Measurements from ENCODE around the gene CDHR3. TPM values are rescaled to one million over a fixed set of nuclear protein-coding genes. Genes with fewer than 3 reads are reported as not detected.

The CDHR3 gene
- total RNA-seq, 1 donor from 2014 or later = 5.4 TPM

- Mint-ChIP-seq H3K27ac (ENCODE audit: unreplicated experiment) (peak overlapping the region; percentile 27), H3K36me3 (ENCODE audit: low read depth) (peaks cover 25% of the 10 kb centered on the region)
- no peak for TF ChIP-seq CTCF (conservative IDR thresholded peaks at IDR 0.05)
These were observed 38.1 kb upstream of the CDHR3 start for GRCh38 chr7:105924945-105925344.

GRCh38 chr7:105926131-105926530, 36.9 kb upstream of the CDHR3 start:
- H3K36me3 Mint-ChIP-seq (ENCODE audit: low read depth) = peaks cover 24% of the 10 kb centered on the region
- H3K4me3 Mint-ChIP-seq = no peak overlapping the region
- no peak for DNase-seq (ENCODE audit: low read depth, low spot score)
- H3K4me1 Mint-ChIP-seq = no peaks in the 10 kb centered on the region
- peaks cover 14% of the 10 kb centered on the region for H3K9me3 Mint-ChIP-seq
- H3K27me3 Mint-ChIP-seq (ENCODE audit: low read depth) = no peaks in the 10 kb centered on the region
- TF ChIP-seq CTCF (conservative IDR thresholded peaks at IDR 0.05) = no peak
- H3K27ac Mint-ChIP-seq (ENCODE audit: unreplicated experiment) = no peak overlapping the region

More at GRCh38 chr7:105924945-105925344, 38.1 kb upstream of the CDHR3 start:
- no peak for DNase-seq (ENCODE audit: low read depth, low spot score)
- no peaks in the 10 kb centered on the region for H3K4me1 Mint-ChIP-seq
- H3K27me3 Mint-ChIP-seq (ENCODE audit: low read depth) = no peaks in the 10 kb centered on the region
- no peak overlapping the region for H3K4me3 Mint-ChIP-seq
- H3K9me3 Mint-ChIP-seq = peaks cover 16% of the 10 kb centered on the region

- no peak for TF ChIP-seq CTCF (conservative IDR thresholded peaks at IDR 0.05)
- Mint-ChIP-seq H3K27ac (ENCODE audit: unreplicated experiment) (no peak overlapping the region), H3K9me3 (no peaks in the 10 kb centered on the region), H3K4me3 (no peak overlapping the region), H3K4me1 (peaks cover 13% of the 10 kb centered on the region), H3K27me3 (ENCODE audit: low read depth) (no peaks in the 10 kb centered on the region), H3K36me3 (ENCODE audit: low read depth) (peaks cover 2% of the 10 kb centered on the region)
- no peak for DNase-seq (ENCODE audit: low read depth, low spot score)
These were observed 31.9 kb upstream of the CDHR3 start for GRCh38 chr7:105931179-105931578.

- DNase-seq (ENCODE audit: low read depth, low spot score) = no peak
- no peaks in the 10 kb centered on the region for H3K9me3 Mint-ChIP-seq
- no peak overlapping the region for H3K27ac Mint-ChIP-seq (ENCODE audit: unreplicated experiment)
- H3K36me3 Mint-ChIP-seq (ENCODE audit: low read depth) = peaks cover 2% of the 10 kb centered on the region
- peaks cover 13% of the 10 kb centered on the region for H3K4me1 Mint-ChIP-seq
- H3K4me3 Mint-ChIP-seq = no peak overlapping the region
- no peaks in the 10 kb centered on the region for H3K27me3 Mint-ChIP-seq (ENCODE audit: low read depth)
- no peak for TF ChIP-seq CTCF (conservative IDR thresholded peaks at IDR 0.05)
These were observed 30.1 kb upstream of the CDHR3 start for GRCh38 chr7:105932835-105933477.

GRCh38 chr7:105934572-105935185, 28.4 kb upstream of the CDHR3 start:
- H3K27ac Mint-ChIP-seq (ENCODE audit: unreplicated experiment) = no peak overlapping the region
- TF ChIP-seq CTCF (conservative IDR thresholded peaks at IDR 0.05) = no peak
- peaks cover 13% of the 10 kb centered on the region for H3K4me1 Mint-ChIP-seq
- H3K9me3 Mint-ChIP-seq = no peaks in the 10 kb centered on the region
- no peaks in the 10 kb centered on the region for H3K27me3 Mint-ChIP-seq (ENCODE audit: low read depth)
- no peak for DNase-seq (ENCODE audit: low read depth, low spot score)
- no peaks in the 10 kb centered on the region for H3K36me3 Mint-ChIP-seq (ENCODE audit: low read depth)
- no peak overlapping the region for H3K4me3 Mint-ChIP-seq

Data from neural crest cell (in vitro differentiated cells).